H1 (cell line): ENCODE measurements around the gene PPP2R3A. TPM values are rescaled to one million over a fixed set of nuclear protein-coding genes. Genes with fewer than 3 reads are reported as not detected.

ENCODE experiments used
- BCL11A ChIP-seq, 2 experiments: IDR thresholded peaks; one replicate each; pipeline ENCODE4 v1.6.1; 2011; ENCODE audit warnings: low read depth in 2 of 2, low read length in 2 of 2, mild to moderate bottlenecking in 2 of 2
- BRCA1 ChIP-seq: IDR thresholded peaks from 2 replicates; pipeline ENCODE4 v1.6.1; 2012; ENCODE audit warnings: low read depth, low read length, improper control_type of control experiment
- CHD7 ChIP-seq: fragments of 300-600 bp; sonication (generic); IDR thresholded peaks from 2 replicates; pipeline ENCODE4 v1.7.1; 2012; ENCODE audit warnings: low read length, moderate library complexity, mild to moderate bottlenecking, inconsistent platforms; ENCODE audit not compliant: insufficient replicate concordance
- HDAC2 ChIP-seq, 2 experiments: fragments of 300-600 bp in 1 of 2; sonication (generic) in 1 of 2; IDR thresholded peaks; 2 replicates each; pipeline ENCODE4 v1.6.1; 2011 to 2012; ENCODE audit warnings: low read depth in 2 of 2, low read length in 2 of 2, mild to moderate bottlenecking in 2 of 2, moderate library complexity in 2 of 2, borderline replicate concordance in 1 of 2, inconsistent platforms in 1 of 2
- KDM1A ChIP-seq: fragments of 200-600, 300-600 bp; sonication (generic); IDR thresholded peaks from 2 replicates; pipeline ENCODE4 v1.7.1; 2016; ENCODE audit warnings: mild to moderate bottlenecking, low read length, borderline replicate concordance
- KDM4A ChIP-seq: IDR thresholded peaks from one replicate; pipeline ENCODE4 v1.7.1; 2012; ENCODE audit warnings: low read depth, mild to moderate bottlenecking, moderate library complexity, low read length, inconsistent platforms; ENCODE audit not compliant: severe bottlenecking
- POLR2A ChIP-seq, 2 experiments: IDR thresholded peaks; 1 replicate in 1 of 2; 2 replicates in 1 of 2; pipeline ENCODE4 v1.6.1; 2011; ENCODE audit warnings: low read depth in 2 of 2, low read length in 2 of 2, mild to moderate bottlenecking in 2 of 2; ENCODE audit errors: control extremely low read depth in 1 of 2
- RAD21 ChIP-seq, 2 experiments: IDR thresholded peaks in 1 of 2; conservative IDR thresholded peaks in 1 of 2; 2 replicates each; pipeline ENCODE4 v1.6.1; 2011; ENCODE audit warnings: low read depth in 2 of 2, low read length in 2 of 2, improper control_type of control experiment in 1 of 2, inconsistent platforms in 1 of 2, mild to moderate bottlenecking in 1 of 2, moderate library complexity in 1 of 2
- RFX5 ChIP-seq: IDR thresholded peaks from 2 replicates; pipeline ENCODE4 v1.6.1; 2011; ENCODE audit warnings: low read depth, low read length, improper control_type of control experiment, borderline replicate concordance
- polyA plus RNA-seq, 7 experiments: library from polyadenylated mRNA; depleted of rRNA in 3 of 7; stranded (reverse) in 5 of 7; unstranded in 2 of 7; fragments of >200 nt in 5 of 7; fragments of 200-250 nt in 2 of 7; gene quantifications; 1 replicate in 5 of 7; 2 replicates in 1 of 7; 4 replicates in 1 of 7; pipeline versions ENCODE4 v1.2.1 to v1.2.3, GENCODE V29; 2011 to 2013; ENCODE audit warnings: missing spikeins in 2 of 7, mixed read lengths in 2 of 7
- total RNA-seq: library from RNA; stranded (reverse); fragmentation: NEBNext Ultra II Directional; extraction: Animal tissue kit (Norgen Biotek cat#: 25700); gene quantifications from 2 replicates; pipeline ENCODE4 v1.2.1, GENCODE V29; 2021
- TF ChIP-seq, protein P1 (sequence below): IDR thresholded peaks from 2 replicates; pipeline ENCODE4 v1.6.1; 2011; ENCODE audit warnings: low read depth, mild to moderate bottlenecking, low read length; ENCODE audit not compliant: insufficient read depth

Gene PPP2R3A
- total and polyA plus RNA-seq, 2 of the 8 experiments (the other 6 are each of a cell fraction or from before 2014, with no cell fraction given) = 4.1 to 15.2 TPM

DNA sequence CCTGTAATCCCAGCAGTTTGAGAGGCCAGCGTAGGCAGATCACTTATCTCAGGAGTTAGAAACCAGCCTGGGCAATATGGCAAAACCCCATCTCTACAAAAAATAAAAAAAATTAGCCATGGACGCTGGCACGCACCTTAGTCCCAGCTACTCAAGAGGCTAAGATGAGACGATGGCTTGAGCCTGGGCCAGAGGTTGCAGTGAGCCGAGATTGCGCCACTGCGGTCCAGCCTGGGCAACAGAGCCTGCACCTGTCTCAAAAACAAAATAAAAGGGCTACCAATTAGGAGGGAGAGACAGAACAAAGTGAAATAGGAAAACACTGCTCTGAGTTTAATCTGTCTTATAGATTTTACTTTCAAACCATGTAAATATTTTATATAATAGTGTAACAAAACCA lies 196.8 kb downstream of the PPP2R3A start (continued):
- TF ChIP-seq CHD7 = no peak
- no peak for TF ChIP-seq KDM4A
- TF ChIP-seq KDM1A = no peak
- no peak for TF ChIP-seq RAD21 (IDR thresholded peaks at IDR 0.05 in 1 of 2, conservative IDR thresholded peaks at IDR 0.05 in 1 of 2; ENCODE audit: low read depth in 2 of 2, low read length in 2 of 2)
- no peak for TF ChIP-seq BCL11A (IDR thresholded peaks at IDR 0.05; ENCODE audit: low read depth in 2 of 2, low read length in 2 of 2)
- no peak for TF ChIP-seq RFX5
- TF ChIP-seq, protein P1, sequence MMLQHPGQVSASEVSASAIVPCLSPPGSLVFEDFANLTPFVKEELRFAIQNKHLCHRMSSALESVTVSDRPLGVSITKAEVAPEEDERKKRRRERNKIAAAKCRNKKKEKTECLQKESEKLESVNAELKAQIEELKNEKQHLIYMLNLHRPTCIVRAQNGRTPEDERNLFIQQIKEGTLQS = no peak
- no peak for TF ChIP-seq POLR2A (IDR thresholded peaks at IDR 0.05; ENCODE audit: control extremely low read depth in 1 of 2, low read depth in 2 of 2, low read length in 2 of 2)
- TF ChIP-seq HDAC2 (IDR thresholded peaks at IDR 0.05; ENCODE audit: borderline replicate concordance in 1 of 2, low read depth in 2 of 2, low read length in 2 of 2) = no peak
- TF ChIP-seq BRCA1 = no peak
